GM21825 (cell line): ENCODE data around the gene ADAMTS10.
"Not testable (repeated sequence)": the region's sequence is repeated elsewhere in the genome, so short reads cannot be mapped to it uniquely, and the experiment has no call there.

ENCODE experiments used
- ATAC-seq: cut with Tn5 transposase; IDR thresholded peaks from one replicate; pipeline ENCODE4 v1.9.1; 2021; ENCODE audit warnings: mild to moderate bottlenecking, moderate library complexity; ENCODE audit not compliant: unreplicated experiment

The ADAMTS10 gene

GRCh38 chr19:8595651-8596050 lies 14.9 kb downstream of the ADAMTS10 start:
- ATAC-seq, result no peak

GRCh38 chr19:8593931-8594330 lies 16.6 kb downstream of the ADAMTS10 start:
- no peak for ATAC-seq

- no peak for ATAC-seq
Measured at GRCh38 chr19:8592231-8593009, 18.1 kb downstream of the ADAMTS10 start.

GRCh38 chr19:8589177-8589714 lies 21.3 kb downstream of the ADAMTS10 start:
- no peak for ATAC-seq

- no peak for ATAC-seq
Measured at GRCh38 chr19:8585894-8586750, 24.4 kb downstream of the ADAMTS10 start.

- ATAC-seq, result no peak
Measured at GRCh38 chr19:8584965-8585893, 25.3 kb downstream of the ADAMTS10 start.

GRCh38 chr19:8580710-8581281 lies 29.7 kb downstream of the ADAMTS10 start:
- ATAC-seq, result no peak

- ATAC-seq, result no peak
Measured at GRCh38 chr19:8578642-8579265, 31.8 kb downstream of the ADAMTS10 start.

GRCh38 chr19:8577741-8578140 lies 32.8 kb downstream of the ADAMTS10 start:
- ATAC-seq, result no peak

- no peak for ATAC-seq
Measured at GRCh38 chr19:8577247-8577646, 33.3 kb downstream of the ADAMTS10 start, which contains the start of gene MYO1F. TSS of gene MYO1F (minus strand) at chr19:8577442. CDS start at chr19:8577309, 133 bp downstream.

GRCh38 chr19:8576273-8576993 lies 34.1 kb downstream of the ADAMTS10 start:
- ATAC-seq, result no peak

GRCh38 chr19:8575467-8575997 lies 35.0 kb downstream of the ADAMTS10 start:
- no peak for ATAC-seq

- ATAC-seq, result not testable (repeated sequence)
Measured at GRCh38 chr19:8574619-8574922, 35.9 kb downstream of the ADAMTS10 start.

GRCh38 chr19:8573316-8573715 lies 37.2 kb downstream of the ADAMTS10 start:
- ATAC-seq, result no peak

- ATAC-seq, result no peak
Measured at GRCh38 chr19:8571006-8571411, 39.5 kb downstream of the ADAMTS10 start.

- peak; percentile 51 for ATAC-seq
Measured at GRCh38 chr19:8569066-8569771, 41.3 kb downstream of the ADAMTS10 start.

GRCh38 chr19:8567522-8568172 lies 42.9 kb downstream of the ADAMTS10 start:
- no peak for ATAC-seq

GRCh38 chr19:8566855-8567254 lies 43.7 kb downstream of the ADAMTS10 start:
- ATAC-seq, result no peak
